Cerebellar nuclear complex (tissue), 1 donor: ENCODE measurements around the gene PPFIA3.
"Not testable (repeated sequence)": the region's sequence is repeated elsewhere in the genome, so short reads cannot be mapped to it uniquely, and the experiment has no call there.

Source experiments
- DNase-seq, 2 experiments: peaks; one replicate each; lab custom pipeline; 2025; lab: John Stamatoyannopoulos, UW

The PPFIA3 gene

DNA sequence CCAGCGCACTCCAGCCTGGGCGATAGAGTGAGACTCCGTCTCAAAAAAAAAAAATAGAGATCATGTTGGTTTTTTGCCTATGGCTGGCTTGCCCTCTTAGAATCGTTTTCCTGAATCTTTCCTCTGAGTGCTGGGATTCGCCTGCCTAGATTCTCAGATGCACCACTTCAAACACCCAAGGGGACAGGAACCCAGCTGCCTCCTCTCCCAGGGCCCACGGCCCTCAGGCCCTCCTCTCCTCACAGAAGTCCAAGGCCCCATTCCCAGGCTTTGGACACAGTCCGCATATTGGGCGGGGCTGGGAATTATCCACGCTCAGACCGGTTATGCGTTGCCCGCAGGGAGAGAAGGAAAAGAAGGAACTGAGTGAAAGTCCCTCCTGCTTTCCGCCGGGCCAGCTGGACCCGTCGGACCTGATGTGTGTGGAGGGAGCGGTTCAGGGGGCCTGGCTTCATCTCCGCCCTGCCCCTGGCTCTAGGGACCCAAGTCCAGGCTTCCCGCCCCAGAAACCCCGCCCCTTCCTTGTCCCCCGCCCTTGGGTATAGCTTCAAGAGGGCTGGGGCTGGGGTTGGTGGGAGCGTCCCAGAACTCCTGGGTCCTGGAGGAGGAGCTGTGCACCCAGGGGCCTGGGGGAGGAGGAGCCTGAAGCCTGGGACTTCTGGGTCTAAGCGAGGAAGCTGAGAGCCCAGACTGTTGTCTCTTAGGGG, 5.8 kb downstream of the PPFIA3 start:
- no peak for DNase-seq

DNA sequence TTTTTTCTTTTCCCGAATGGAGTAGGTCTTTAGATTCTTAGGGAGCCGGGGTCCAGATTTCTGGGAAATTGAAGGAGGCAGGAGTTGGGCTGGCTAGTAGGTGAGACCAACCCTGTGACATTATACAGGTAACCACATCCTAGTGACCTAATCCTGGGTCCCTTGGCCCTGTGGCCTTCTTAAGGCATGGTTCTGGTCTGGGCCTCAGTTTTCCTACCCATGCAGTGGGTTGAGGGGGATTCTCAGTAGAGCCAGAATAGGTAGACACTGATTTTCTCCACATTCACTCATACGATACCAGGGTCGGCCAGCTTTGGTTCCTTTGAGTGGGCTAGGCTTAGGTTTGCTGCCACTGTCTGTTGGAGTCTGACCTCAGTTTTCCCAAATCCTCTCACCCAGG, 7.2 kb downstream of the PPFIA3 start:
- DNase-seq: no peak

DNA sequence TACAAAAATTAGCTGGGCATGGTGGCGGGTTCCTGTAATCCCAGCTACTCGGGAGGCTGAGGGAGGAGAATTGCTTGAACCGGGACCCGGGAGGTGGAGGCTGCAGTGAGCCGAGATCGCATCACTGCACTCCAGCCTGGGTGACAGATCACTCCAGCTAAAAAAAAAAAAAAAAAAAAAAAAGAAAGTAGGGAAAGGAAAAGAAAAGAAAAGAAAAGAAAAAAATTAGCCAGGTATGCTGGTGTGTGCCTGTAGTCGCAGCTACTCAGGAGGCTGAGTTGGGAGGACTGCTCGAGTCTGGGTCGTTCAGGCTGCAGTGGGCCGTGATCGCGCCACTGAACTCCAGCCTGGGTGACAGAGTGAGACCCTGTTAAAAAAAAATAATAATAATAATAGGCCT, 7.9 kb downstream of the PPFIA3 start:
- DNase-seq: not testable (repeated sequence)

DNA sequence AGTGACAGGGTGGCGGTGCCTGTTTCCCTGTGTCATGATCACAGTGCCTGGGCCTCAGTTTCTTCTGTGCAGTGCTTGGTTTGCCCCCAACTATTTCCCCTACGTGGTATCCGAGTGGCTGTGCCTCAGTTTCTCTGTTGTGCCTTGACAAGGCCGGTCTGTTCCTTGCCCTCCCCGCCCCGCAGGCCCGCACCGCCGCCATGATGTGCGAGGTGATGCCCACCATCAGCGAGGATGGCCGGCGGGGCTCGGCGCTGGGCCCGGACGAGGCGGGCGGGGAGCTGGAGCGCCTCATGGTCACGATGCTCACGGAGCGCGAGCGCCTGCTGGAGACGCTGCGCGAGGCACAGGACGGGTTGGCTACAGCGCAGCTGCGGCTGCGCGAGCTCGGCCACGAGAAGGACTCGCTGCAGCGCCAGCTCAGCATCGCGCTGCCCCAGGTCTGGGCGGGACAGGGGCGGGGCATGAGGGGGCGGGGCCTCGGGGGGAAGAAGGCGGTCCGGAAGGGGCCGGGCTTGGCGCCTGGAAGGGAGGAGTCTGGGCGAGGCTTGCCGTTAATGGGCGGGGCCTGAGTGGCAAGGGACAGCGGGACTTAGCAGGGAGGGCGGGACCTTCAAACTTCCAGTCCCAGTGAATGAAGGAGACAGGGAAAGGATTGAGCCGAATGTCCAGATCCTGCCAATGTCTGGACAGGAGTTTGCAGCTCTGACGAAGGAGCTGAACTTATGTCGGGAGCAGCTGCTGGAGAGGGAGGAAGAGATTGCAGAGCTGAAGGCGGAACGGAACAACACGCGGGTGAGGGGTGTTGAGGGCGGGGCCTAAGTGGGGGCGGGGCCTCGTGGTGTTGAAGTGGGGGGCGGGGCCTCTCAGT, 8.6 kb downstream of the PPFIA3 start:
- DNase-seq: peak; percentile 71 to 82

DNA sequence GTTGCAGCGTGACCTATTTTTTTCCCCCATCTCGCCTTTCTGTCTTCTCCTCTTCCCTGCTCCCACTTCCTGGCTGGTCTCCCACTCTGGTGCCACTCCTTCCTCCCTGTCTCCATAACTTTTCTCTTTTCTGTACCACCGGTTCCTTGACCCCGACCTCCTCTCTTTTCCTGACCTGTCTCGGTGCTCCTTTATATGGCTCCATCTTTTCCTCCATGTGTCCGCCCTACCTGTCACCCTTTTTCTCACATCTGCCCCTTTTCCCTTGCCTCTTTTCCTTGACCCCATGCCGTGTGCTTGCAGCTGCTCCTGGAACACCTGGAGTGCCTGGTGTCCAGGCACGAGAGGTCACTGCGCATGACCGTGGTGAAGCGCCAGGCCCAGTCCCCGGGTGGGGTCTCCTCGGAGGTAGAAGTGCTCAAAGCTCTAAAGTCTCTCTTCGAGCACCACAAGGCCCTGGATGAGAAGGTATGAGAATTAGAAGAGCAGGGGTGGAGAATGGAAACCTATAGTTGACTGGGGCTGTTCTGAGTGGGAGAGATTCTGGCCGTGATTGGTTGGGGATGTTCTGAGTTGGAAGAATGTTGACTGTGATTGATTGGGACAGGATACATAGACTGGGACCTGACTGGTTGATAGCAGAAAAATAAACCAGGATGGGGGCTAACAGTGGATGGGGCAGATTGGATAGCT, 9.3 kb downstream of the PPFIA3 start:
- DNase-seq: no peak

DNA sequence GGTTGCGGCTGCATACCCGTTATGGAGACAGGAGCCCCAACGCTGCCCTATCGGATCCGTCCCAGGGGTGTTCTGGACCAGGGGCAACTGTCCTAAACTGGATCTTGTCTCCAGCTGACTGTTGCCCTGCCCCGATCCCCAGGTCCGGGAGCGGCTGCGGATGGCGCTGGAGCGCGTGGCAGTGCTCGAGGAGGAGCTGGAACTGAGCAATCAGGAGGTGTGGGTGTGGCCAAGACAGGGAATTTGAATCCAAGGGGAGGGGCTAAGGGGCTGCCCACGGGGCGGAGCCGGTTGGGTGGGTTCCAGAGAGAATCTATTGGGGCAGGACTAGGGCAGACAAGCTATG, 9.9 kb downstream of the PPFIA3 start:
- no peak for DNase-seq

DNA sequence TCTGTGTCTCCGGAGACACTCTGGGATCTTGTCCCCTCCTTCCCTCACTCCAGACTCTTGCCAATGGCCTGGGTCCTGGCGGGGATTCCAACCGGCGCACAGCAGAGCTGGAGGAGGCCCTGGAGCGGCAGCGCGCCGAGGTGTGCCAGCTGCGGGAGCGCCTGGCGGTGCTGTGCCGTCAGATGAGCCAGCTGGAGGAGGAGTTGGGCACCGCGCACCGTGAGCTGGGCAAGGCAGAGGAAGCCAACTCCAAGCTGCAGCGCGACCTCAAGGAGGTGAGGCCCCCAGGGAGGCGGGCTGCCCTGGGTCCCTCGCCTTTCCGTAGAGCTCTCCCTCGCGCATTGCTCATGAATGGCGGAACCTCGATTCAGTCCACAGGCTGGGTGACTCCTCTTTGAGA, 11.0 kb downstream of the PPFIA3 start:
- DNase-seq: no peak

DNA sequence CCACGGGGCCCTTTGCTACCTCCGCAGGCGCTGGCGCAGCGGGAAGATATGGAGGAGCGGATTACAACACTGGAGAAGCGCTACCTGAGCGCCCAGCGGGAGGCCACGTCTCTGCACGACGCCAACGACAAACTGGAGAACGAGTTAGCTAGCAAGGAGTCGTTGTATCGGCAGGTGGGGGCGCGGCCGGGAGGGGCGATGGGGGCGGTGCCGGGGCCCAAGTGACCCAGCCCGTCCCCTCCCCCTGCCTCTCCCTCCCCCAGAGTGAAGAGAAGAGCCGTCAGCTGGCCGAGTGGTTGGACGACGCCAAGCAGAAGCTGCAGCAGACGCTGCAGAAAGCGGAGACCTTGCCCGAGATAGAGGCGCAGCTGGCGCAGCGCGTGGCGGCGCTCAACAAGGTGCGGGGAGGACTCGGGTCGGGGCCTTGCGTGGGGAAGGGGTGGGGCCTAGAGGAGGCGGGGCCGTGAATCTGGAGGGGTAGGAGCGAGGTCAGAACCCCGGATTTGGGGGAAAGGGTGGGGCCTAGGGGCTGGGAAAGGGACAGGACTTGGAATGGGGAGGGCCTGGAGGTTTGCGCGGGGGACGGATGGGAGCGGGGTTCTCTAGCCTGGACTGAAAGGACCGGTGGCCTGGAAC, 13.7 kb downstream of the PPFIA3 start:
- DNase-seq: no peak

DNA sequence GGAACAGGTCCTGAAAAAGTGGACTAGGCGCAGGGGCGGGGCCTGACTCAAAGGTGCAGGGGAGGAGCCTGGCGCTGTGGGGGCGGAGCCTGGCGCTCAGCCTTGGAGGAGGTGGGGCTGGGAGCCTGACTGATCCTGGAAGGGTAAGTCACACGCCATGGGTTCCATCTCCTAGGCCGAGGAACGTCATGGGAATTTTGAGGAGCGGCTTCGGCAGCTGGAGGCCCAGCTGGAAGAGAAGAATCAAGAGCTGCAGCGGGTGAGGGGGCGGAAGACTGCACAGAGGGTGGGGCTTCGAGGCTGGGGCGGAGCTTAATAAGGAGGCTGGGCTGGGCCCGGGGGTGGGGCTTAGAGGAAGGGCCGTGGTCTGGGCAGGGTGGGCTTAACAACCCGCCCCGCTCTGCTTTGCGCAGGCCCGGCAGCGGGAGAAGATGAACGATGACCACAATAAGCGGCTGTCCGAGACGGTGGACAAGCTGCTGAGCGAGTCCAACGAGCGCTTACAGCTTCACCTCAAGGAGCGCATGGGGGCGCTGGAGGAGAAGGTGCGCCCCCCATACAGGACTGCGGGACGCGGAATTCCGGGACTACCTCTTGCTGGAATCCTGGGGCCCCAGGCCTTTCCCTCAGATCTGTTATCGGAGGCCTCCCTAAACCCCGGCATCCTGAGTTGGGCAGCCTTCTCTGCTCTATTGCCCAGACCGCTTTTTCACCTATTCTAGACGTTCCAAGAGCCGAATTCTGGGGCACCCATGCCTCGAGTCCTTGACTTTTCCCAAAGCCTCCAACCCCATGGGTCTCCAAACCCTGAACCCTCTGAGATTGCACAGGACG, 14.5 kb downstream of the PPFIA3 start:
- no peak for DNase-seq

DNA sequence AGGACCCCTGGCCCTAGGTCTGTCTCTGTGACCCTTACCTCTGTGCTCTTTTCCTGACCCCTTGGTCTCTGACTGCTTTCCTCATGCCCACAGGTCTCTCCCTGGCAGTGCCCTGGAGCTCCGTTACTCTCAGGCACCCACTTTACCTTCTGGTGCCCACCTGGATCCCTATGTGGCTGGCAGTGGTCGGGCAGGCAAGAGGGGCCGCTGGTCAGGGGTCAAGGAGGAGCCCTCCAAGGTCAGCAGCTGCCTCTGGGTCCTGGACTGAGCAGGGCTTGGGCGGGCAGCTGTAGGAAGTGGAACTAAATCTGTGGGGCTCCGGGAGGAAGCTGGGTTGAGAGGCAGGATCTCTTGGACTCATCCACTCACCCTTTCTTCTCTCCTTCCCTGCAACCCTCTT, 16.3 kb downstream of the PPFIA3 start:
- no peak for DNase-seq

DNA sequence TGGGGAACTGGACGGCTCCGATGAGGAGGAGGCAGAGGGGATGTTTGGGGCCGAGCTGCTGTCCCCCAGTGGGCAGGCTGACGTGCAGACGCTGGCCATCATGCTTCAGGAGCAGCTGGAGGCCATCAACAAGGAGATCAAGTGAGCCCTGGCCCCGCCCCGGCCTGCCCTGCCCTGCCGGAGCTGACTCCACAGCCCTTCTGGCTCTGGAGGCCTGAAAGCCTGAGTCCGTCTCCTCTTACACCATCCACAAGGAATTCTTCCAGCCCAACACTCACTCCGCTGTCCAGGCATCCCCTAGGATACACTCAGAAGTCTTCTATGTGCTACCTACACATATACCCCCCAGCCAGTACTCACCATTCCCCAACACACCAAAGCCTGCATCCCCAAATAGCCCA, 17.4 kb downstream of the PPFIA3 start:
- no peak for DNase-seq

DNA sequence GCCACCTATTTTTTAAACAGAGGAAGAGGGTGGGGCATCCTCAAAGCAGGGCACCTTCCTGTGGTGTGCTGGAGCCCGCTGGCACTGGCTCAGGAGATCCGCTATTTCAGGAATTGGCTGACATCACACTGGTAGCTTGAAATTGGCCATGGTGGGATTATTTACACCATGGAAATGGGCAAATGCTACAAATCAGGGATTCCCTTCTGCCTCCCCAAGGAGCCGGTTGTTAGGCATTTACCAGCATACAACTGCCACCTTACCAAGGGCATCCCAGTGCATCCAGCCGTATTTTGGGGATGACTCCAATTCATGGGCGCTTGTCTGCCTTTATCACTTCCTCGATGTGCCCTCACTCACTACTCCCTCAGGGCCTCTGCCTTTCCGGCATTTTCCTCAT, 21.6 kb downstream of the PPFIA3 start:
- DNase-seq: no peak

DNA sequence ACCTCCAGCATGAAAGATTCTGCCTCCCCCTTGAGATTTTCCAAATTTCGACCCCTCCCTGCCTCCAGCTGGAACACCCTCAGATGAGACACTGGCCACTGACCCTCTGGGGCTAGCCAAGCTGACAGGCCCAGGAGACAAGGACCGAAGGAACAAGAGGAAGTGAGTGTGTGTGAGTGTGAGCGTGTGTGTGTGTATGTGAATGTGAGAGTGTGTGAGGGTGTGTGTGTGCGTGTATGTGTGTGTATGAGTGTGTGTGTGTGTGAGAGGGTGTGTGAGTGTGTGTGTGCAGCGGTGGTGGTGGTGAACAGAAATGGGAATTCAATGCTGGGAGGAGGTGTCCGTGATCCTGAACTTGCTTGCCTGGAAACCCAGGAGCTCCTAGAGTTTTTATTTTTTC, 22.0 kb downstream of the PPFIA3 start:
- no peak for DNase-seq

DNA sequence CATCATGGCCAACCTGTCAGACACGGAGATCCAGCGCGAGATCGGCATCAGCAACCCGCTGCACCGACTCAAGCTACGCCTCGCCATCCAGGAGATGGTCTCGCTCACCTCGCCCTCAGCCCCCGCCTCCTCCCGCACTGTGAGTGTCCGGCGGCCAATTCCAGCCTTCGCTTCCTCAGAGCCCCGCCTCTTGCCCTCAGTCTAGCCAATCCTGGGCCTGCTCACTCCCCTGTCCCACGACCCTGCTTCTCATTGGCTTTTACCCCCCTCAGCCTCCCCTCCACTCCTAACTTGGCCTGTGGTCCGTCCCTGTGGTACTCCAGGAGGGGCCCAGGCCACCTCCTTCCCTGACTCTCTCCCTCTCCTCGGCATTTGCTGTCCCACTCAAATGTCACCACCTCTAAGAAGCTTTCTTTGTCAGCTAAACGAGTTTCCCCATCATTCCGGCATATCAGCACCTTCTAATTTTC, 23.6 kb downstream of the PPFIA3 start:
- peak; percentile 83 to 92 for DNase-seq

DNA sequence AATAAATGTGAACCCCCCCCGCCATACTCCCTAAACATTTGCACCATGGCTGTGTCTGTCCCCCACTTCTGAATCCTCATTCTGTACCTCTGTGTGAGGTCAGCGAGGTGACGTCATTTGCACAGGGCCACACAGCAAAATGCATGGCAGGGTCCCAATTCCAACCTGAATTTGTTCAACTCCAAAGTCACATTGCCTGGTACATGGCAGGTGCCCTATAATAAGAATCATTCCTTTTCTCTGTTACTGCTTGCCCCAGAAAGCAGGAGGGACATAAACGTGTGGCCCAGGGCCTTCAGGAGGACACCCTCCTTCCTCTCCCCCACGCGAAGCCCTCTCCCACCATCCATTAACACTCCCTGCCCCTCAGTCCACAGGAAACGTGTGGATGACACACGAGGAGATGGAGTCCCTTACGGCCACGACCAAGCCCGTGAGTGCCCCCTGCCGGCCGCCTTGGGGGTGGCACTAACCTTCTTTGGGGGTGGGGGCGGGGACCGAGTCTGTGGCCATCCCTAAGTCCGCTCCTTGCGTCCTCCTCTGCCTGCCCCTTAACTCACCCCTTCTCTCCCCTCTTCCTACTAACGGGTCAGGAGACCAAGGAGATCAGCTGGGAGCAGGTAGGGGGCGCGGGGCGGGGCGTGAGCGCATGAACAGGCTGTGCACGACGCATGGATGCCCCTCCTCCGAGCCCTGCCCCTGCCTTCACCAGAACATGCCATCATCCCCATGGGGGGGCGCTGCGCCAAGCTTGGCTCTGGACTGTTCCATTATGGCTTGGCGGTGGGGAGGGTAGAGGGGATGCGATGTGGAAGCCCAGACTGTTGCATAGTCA, 26.4 kb downstream of the PPFIA3 start:
- peak in 1 of 2 experiments; percentile 30 for DNase-seq

DNA sequence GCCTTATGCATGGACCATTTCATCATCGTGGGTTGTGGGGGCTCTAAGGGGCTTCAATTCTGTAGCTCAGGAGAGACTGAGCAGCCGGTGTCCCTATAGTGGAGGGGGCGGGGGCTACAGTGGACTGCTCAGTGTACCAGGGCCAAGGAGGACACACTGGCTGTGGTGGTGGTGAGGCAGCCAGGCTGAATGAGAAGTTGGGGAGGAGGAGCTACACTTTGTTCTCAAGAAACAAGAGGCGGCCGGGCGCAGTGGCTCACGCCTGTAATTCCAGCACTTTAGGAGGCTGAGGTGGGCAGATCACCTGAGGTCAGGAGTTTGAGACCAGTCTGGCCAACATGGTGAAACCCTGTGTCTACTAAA, 27.0 kb downstream of the PPFIA3 start:
- DNase-seq: not testable (repeated sequence)

DNA sequence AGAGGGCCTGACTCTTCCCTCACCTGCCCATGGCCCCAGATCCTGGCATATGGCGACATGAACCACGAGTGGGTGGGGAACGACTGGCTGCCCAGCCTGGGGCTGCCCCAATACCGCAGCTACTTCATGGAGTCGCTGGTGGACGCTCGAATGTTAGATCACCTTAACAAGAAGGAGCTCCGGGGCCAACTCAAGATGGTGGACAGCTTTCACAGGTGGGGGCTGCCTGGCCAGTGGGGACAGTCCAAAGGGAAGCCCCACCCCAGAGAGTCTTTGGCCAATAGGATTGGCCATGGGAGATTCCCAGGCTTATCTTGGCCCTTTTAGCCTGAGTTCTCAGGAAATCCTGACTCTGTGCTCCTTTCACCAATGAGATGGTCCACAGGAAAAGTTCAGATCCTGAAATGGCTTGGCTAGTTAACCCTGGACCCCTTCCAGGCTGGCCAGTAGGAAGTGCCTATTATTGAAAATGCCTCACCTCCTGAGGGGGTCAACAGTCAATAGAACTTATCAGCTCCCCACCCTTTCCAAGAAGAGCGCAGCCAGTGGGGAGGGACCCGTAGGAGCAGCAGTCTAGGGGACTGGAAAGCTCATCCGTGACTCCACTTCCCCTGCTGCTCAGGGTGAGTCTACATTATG, 28.8 kb downstream of the PPFIA3 start:
- no peak for DNase-seq

DNA sequence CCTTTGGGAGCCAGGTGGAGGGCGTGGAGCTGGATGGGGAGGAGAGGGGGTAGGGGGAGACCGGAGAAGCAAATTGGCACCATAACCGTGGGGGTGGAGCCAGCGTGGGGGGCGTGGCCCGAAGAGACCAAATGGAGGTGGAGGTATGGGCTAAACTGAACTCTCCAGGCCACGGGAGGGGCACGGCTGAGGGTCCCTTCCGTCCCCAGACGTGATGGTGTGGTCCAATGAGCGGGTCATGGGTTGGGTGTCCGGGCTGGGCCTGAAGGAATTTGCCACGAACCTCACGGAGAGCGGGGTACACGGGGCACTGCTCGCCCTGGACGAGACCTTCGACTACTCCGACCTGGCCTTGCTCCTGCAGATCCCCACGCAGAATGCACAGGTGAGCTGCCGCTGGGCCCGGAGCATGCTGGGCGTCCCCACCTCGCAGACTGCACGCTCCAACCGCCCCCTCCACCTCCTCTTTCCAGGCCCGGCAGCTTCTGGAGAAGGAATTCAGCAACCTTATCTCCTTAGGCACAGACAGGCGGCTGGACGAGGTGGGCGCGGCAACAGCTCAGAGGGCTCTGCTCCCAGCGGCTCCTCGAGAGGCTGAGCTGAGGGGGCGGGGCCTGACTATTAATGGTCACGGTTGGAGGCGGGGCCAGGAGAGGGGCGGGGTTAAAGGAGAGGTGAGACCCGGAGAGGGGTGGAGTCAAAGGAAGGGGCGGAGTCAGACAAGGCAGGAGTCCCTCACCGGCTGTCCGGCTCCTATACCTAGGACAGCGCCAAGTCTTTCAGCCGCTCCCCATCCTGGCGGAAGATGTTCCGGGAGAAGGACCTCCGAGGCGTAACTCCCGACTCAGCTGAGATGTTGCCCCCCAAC, 29.7 kb downstream of the PPFIA3 start:
- peak; percentile 85 to 93 for DNase-seq

DNA sequence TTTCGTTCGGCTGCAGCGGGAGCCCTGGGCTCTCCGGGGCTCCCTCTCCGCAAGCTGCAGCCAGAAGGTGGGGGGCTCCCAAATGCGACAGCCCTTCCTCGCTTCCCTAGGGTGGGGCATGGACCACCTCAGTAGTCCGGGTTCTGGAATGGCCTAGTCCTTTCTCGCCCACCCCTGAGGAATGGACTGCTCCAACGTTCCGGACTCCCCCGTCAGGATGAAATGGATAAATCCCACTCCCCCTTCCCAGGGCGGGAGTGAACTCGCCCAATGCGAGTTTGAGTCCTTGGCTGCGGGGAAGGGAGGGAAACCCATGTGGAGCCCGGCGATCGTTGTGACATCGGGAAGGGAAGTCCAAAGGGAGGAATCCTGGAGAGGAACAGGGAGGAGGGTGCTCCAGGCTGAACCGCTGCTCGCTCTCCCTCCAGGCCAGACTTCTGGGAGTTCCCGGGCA, 30.3 kb downstream of the PPFIA3 start:
- DNase-seq: peak in 1 of 2 experiments; percentile 45
